GM12878 (cell line): Measurements from ENCODE around the gene SLC22A23. TPM values are rescaled to one million over a fixed set of nuclear protein-coding genes. Genes with fewer than 3 reads are reported as not detected.

ENCODE experiments used
- ATAC-seq: fragments of 200-7000 bp; cut with Tn5 transposase; 3 replicates; pipeline ENCODE4 v1.9.1; 2020; ENCODE audit warnings: mild to moderate bottlenecking, moderate library complexity
- BruUV-seq: library from RNA; stranded (reverse); fragments of 400-500 nt; replicated peaks from 2 replicates; lab custom pipeline; 2021; lab: Mats Ljungman, UMichigan
- CTCF ChIA-PET: fragments of 300-600 bp; sonication (Branson Sonifier 250); formaldehyde crosslinking; extraction: SDS; loops from one replicate; lab custom pipeline; 2021; ENCODE audit warnings: inconsistent platforms; lab: Yijun Ruan, JAX
- POLR2A ChIA-PET: fragments of 350-600 bp; formaldehyde crosslinking; extraction: SDS; loops from one replicate; lab custom pipeline; 2021; ENCODE audit warnings: inconsistent platforms; lab: Charles Lee
- RAD21 ChIA-PET: fragments of 300-600 bp; sonication (Branson Sonifier 250); formaldehyde crosslinking; loops from one replicate; lab custom pipeline; 2023; ENCODE audit warnings: antibody characterized with exemption; ENCODE audit not compliant: unreplicated experiment; lab: Charles Lee
- SMC1A ChIA-PET: fragments of 300-600 bp; sonication (Branson Sonifier 250); formaldehyde crosslinking; loops from one replicate; lab custom pipeline; 2023; ENCODE audit not compliant: unreplicated experiment, uncharacterized antibody; lab: Charles Lee
- DNase-seq: peaks from one replicate; pipeline ENCODE4 v3.0.0-alpha.2; 2011; ENCODE audit warnings: low read depth, low spot score
- FAIRE-seq: peaks from 3 replicates; lab custom pipeline; 2011; peaks lifted over from hg19 to GRCh38; lab: Jason Lieb, UNC
- H2AFZ ChIP-seq: 2 replicates; pipeline ENCODE4 v1.6.0; 2011; ENCODE audit warnings: low read depth, low read length, control low read depth; ENCODE audit not compliant: control insufficient read depth
- H3K27ac ChIP-seq: 2 replicates; pipeline ENCODE4 v1.5.1; 2011; ENCODE audit warnings: control low read depth; ENCODE audit not compliant: control insufficient read depth, insufficient read depth
- H3K27me3 ChIP-seq, 2 experiments: replicated peaks in 1 of 2; 2 replicates each; pipeline versions ENCODE4 v1.6.0 to v1.6.1; 2011; ENCODE audit warnings: low read length in 1 of 2; ENCODE audit not compliant: control insufficient read depth in 2 of 2, insufficient read depth in 2 of 2
- H3K36me3 ChIP-seq, 2 experiments: 2 replicates each; pipeline ENCODE4 v1.5.1; 2011; ENCODE audit warnings: low read length in 1 of 2; ENCODE audit not compliant: control insufficient read depth in 2 of 2, insufficient read depth in 2 of 2
- H3K4me1 ChIP-seq: 2 replicates; pipeline ENCODE4 v1.6.1; 2011; ENCODE audit warnings: mild to moderate bottlenecking, low read length, moderate library complexity, mixed read lengths; ENCODE audit not compliant: control insufficient read depth, insufficient read depth
- H3K4me2 ChIP-seq: 2 replicates; pipeline ENCODE4 v1.6.0; 2011; ENCODE audit warnings: control low read depth; ENCODE audit not compliant: control insufficient read depth, insufficient read depth
- H3K4me3 ChIP-seq: fragments of 200-600 bp; sonication (generic); 2 replicates; pipeline ENCODE4 v1.5.1; 2016
- H3K79me2 ChIP-seq: 2 replicates; pipeline ENCODE4 v1.6.0; 2011; ENCODE audit warnings: low read length; ENCODE audit not compliant: control insufficient read depth, insufficient read depth
- H3K9ac ChIP-seq: 2 replicates; pipeline ENCODE4 v1.8.0; 2011; ENCODE audit warnings: low read length, control low read depth, mixed read lengths; ENCODE audit not compliant: control insufficient read depth, insufficient read depth
- H3K9me3 ChIP-seq: replicated peaks from 3 replicates; pipeline ENCODE4 v1.5.1; 2011; ENCODE audit warnings: mild to moderate bottlenecking, low read length; ENCODE audit not compliant: control insufficient read depth, insufficient read depth
- H4K20me1 ChIP-seq: 2 replicates; pipeline ENCODE4 v1.6.0; 2011; ENCODE audit not compliant: control insufficient read depth, insufficient read depth
- ASH2L ChIP-seq: fragments of 300-600, 200-600 bp; sonication (generic); IDR thresholded peaks from 2 replicates; pipeline ENCODE4 v1.6.1; 2017; ENCODE audit warnings: low read depth, mild to moderate bottlenecking, borderline replicate concordance
- HCFC1 ChIP-seq: fragments of 150-350 bp; IDR thresholded peaks from 2 replicates; pipeline ENCODE4 v1.6.1; 2014; ENCODE audit warnings: low read length
- MXI1 ChIP-seq: fragments of 150-350 bp; IDR thresholded peaks from 2 replicates; pipeline ENCODE4 v1.6.1; 2011; ENCODE audit warnings: low read depth, mild to moderate bottlenecking, inconsistent platforms, low read length, improper control_type of control experiment
- NFIC ChIP-seq: IDR thresholded peaks from 2 replicates; pipeline ENCODE4 v1.6.1; 2012; ENCODE audit warnings: low read depth, mild to moderate bottlenecking, inconsistent platforms, low read length, moderate library complexity
- PAX5 ChIP-seq: IDR thresholded peaks from 2 replicates; pipeline ENCODE4 v1.6.1; 2011; ENCODE audit warnings: low read depth, low read length, borderline replicate concordance
- SREBF2 ChIP-seq: IDR thresholded peaks from 2 replicates; pipeline ENCODE4 v1.6.1; 2012; ENCODE audit warnings: mild to moderate bottlenecking, low read length
- WGBS: methylation state at CpG from one replicate; pipeline ENCODE4 v1.1.6; 2016; ENCODE audit warnings: low lambda C conversion rate; ENCODE audit not compliant: insufficient replicate concordance, insufficient coverage; ENCODE audit errors: missing lambda C conversion rate; 5-methylcytosine and 5-hydroxymethylcytosine counted together
- in situ Hi-C: fragments of 300-500 bp; cut with MboI; formaldehyde crosslinking; loops from 9 replicates; pipeline ENCODE4 v1.14.3; 2018; ENCODE audit warnings: mixed read lengths
- intact Hi-C: fragments of 100-400 bp; cut with micrococcal nuclease; formaldehyde crosslinking; loops from one replicate; pipeline ENCODE4 v1.14.2; 2022; ENCODE audit not compliant: unreplicated experiment
- polyA plus RNA-seq, 11 experiments: library from polyadenylated mRNA; depleted of rRNA in 4 of 11; unstranded in 6 of 11; stranded (reverse) in 5 of 11; fragments of >200 nt; fragmentation: Nextera tagmentation in 4 of 11; fragmentation: Illumina TruSeq in 1 of 11; extraction: Ambion mirVana in 4 of 11; extraction: Trizol in 1 of 11; gene quantifications; 1 replicate in 1 of 11; 2 replicates in 10 of 11; pipeline versions ENCODE4 v1.2.1 to v1.2.3, GENCODE V29; 2011 to 2016; ENCODE audit warnings: inconsistent platforms in 2 of 11, missing spikeins in 2 of 11, low read depth in 1 of 11
- total RNA-seq, 4 experiments: library from RNA; depleted of rRNA in 3 of 4; stranded (reverse); fragments of >200 nt in 3 of 4; fragmentation: Illumina TruSeq in 1 of 4; extraction: Trizol in 1 of 4; gene quantifications; 2 replicates each; pipeline versions ENCODE4 v1.2.1 to v1.2.3, GENCODE V29; 2013 to 2021
- TF ChIP-seq, protein P1 (sequence below): fragments of 450-650 bp; IDR thresholded peaks from 2 replicates; pipeline ENCODE4 v1.6.1; 2017; ENCODE audit warnings: antibody characterized with exemption, mild to moderate bottlenecking, moderate library complexity
- TF ChIP-seq, protein P2 (sequence below): IDR thresholded peaks from 2 replicates; pipeline ENCODE4 v1.6.1; 2011; ENCODE audit warnings: low read depth, low read length, improper control_type of control experiment, borderline replicate concordance

The SLC22A23 gene
- total and polyA plus RNA-seq, 10 of the 15 experiments (the other 5 are each of a cell fraction or from before 2014, with no cell fraction given): 0.20 to 2.4 (median 0.74) TPM

DNA sequence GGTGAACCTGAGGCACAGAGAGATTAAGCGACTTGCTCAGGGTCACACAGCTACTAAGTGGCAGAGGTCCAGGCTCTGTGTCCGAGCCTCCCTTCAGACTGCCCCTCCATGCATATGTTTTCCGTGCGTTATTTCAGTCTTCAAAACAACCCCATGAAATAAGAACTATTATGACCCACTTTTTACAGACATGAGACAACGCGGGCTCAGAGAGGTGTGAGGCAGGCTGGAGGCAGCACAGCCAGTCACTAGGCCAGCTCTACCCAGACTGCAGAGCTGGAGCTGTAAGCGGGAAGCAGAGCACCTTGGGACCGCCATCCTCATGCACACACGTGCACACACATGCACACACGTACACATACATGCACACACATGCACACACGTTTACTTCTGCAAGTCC lies 135.8 kb downstream of the SLC22A23 start:
- Histone ChIP-seq H3K4me1 (peaks cover 9% of the 10 kb centered on the region), H3K79me2 (no peaks in the 10 kb centered on the region), H3K9ac (no peak overlapping the region), H3K36me3 (no peaks in the 10 kb centered on the region), H4K20me1 (no peaks in the 10 kb centered on the region), H3K27ac (no peak overlapping the region), H3K27me3 (no peaks in the 10 kb centered on the region; a peak in 1 of 4 replicates), H2AFZ (no peak overlapping the region), H3K4me2 (no peak overlapping the region), H3K4me3 (no peak overlapping the region), H3K9me3 (no peaks in the 10 kb centered on the region)
- ATAC-seq (no peak), DNase-seq (no peak), FAIRE-seq (no peak)
- WGBS: 54% methylated on average over 11 of the region's 11 CpGs
- ChIA-PET CTCF (interaction anchor here (0.8 to 1.1 kb wide), 3 partner anchors 15 to 94 kb away, joined by 3 read pairs; no protein-coding TSS in a partner anchor), SMC1A (interaction anchor here (1.7 to 6.5 kb wide), 2 partner anchors 11 to 101 kb away, joined by 3 to 41 read pairs; no protein-coding TSS in a partner anchor), RAD21 (no interaction called here), POLR2A (no interaction called here)
- TF ChIP-seq MXI1 (no peak), SREBF2 (no peak), ASH2L (no peak), NFIC (no peak), PAX5 (no peak), HCFC1 (no peak)
- TF ChIP-seq, protein P1, sequence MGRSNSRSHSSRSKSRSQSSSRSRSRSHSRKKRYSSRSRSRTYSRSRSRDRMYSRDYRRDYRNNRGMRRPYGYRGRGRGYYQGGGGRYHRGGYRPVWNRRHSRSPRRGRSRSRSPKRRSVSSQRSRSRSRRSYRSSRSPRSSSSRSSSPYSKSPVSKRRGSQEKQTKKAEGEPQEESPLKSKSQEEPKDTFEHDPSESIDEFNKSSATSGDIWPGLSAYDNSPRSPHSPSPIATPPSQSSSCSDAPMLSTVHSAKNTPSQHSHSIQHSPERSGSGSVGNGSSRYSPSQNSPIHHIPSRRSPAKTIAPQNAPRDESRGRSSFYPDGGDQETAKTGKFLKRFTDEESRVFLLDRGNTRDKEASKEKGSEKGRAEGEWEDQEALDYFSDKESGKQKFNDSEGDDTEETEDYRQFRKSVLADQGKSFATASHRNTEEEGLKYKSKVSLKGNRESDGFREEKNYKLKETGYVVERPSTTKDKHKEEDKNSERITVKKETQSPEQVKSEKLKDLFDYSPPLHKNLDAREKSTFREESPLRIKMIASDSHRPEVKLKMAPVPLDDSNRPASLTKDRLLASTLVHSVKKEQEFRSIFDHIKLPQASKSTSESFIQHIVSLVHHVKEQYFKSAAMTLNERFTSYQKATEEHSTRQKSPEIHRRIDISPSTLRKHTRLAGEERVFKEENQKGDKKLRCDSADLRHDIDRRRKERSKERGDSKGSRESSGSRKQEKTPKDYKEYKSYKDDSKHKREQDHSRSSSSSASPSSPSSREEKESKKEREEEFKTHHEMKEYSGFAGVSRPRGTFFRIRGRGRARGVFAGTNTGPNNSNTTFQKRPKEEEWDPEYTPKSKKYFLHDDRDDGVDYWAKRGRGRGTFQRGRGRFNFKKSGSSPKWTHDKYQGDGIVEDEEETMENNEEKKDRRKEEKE: no peak
- TF ChIP-seq, protein P2, sequence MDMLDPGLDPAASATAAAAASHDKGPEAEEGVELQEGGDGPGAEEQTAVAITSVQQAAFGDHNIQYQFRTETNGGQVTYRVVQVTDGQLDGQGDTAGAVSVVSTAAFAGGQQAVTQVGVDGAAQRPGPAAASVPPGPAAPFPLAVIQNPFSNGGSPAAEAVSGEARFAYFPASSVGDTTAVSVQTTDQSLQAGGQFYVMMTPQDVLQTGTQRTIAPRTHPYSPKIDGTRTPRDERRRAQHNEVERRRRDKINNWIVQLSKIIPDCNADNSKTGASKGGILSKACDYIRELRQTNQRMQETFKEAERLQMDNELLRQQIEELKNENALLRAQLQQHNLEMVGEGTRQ: no peak
- in situ Hi-C loops: no loop called here
- no TSS peak for BruUV-seq
- intact Hi-C loops: no loop called here
